GM12878 (cell line): ENCODE measurements around the gene HIF3A. TPM values are rescaled to one million over a fixed set of nuclear protein-coding genes. Genes with fewer than 3 reads are reported as not detected.

Experiments
- ESRRA ChIP-seq: IDR thresholded peaks from 2 replicates; pipeline ENCODE4 v1.6.1; 2012; ENCODE audit warnings: mild to moderate bottlenecking, low read length, improper control_type of control experiment
- JUND ChIP-seq: IDR thresholded peaks from 2 replicates; pipeline ENCODE4 v1.6.1; 2012; ENCODE audit warnings: low read depth, mild to moderate bottlenecking, low read length, improper control_type of control experiment, moderate library complexity
- MXI1 ChIP-seq: fragments of 150-350 bp; IDR thresholded peaks from 2 replicates; pipeline ENCODE4 v1.6.1; 2011; ENCODE audit warnings: low read depth, mild to moderate bottlenecking, inconsistent platforms, low read length, improper control_type of control experiment
- TARDBP ChIP-seq: IDR thresholded peaks from 2 replicates; pipeline ENCODE4 v1.6.1; 2016; ENCODE audit warnings: borderline replicate concordance
- ZSCAN29 ChIP-seq: fragments of 450-650 bp; IDR thresholded peaks from 2 replicates; pipeline ENCODE4 v1.6.1; 2017; ENCODE audit warnings: mild to moderate bottlenecking, moderate library complexity
- polyA plus RNA-seq, 11 experiments: library from polyadenylated mRNA; depleted of rRNA in 4 of 11; unstranded in 6 of 11; stranded (reverse) in 5 of 11; fragments of >200 nt; fragmentation: Nextera tagmentation in 4 of 11; fragmentation: Illumina TruSeq in 1 of 11; extraction: Ambion mirVana in 4 of 11; extraction: Trizol in 1 of 11; gene quantifications; 1 replicate in 1 of 11; 2 replicates in 10 of 11; pipeline versions ENCODE4 v1.2.1 to v1.2.3, GENCODE V29; 2011 to 2016; ENCODE audit warnings: inconsistent platforms in 2 of 11, missing spikeins in 2 of 11, low read depth in 1 of 11
- total RNA-seq, 4 experiments: library from RNA; depleted of rRNA in 3 of 4; stranded (reverse); fragments of >200 nt in 3 of 4; fragmentation: Illumina TruSeq in 1 of 4; extraction: Trizol in 1 of 4; gene quantifications; 2 replicates each; pipeline versions ENCODE4 v1.2.1 to v1.2.3, GENCODE V29; 2013 to 2021
- TF ChIP-seq, protein P1 (sequence below): IDR thresholded peaks from 2 replicates; pipeline ENCODE4 v1.6.1; 2012; ENCODE audit warnings: low read depth, low read length, improper control_type of control experiment
- TF ChIP-seq, protein P2 (sequence below): fragments of 450-650 bp; IDR thresholded peaks from 2 replicates; pipeline ENCODE4 v1.6.1; 2018; ENCODE audit warnings: mild to moderate bottlenecking, low read depth, moderate library complexity; ENCODE audit not compliant: partially characterized antibody
- TF ChIP-seq, protein P3 (sequence below): fragments of 450-650 bp; IDR thresholded peaks from 2 replicates; pipeline ENCODE4 v1.6.1; 2018; ENCODE audit warnings: borderline replicate concordance, mild to moderate bottlenecking; ENCODE audit not compliant: partially characterized antibody

HIF3A gene
- total and polyA plus RNA-seq, 10 of the 15 experiments (the other 5 are each of a cell fraction or from before 2014, with no cell fraction given): 0.03 to 0.20 (median 0.06) TPM; not detected in 5

DNA sequence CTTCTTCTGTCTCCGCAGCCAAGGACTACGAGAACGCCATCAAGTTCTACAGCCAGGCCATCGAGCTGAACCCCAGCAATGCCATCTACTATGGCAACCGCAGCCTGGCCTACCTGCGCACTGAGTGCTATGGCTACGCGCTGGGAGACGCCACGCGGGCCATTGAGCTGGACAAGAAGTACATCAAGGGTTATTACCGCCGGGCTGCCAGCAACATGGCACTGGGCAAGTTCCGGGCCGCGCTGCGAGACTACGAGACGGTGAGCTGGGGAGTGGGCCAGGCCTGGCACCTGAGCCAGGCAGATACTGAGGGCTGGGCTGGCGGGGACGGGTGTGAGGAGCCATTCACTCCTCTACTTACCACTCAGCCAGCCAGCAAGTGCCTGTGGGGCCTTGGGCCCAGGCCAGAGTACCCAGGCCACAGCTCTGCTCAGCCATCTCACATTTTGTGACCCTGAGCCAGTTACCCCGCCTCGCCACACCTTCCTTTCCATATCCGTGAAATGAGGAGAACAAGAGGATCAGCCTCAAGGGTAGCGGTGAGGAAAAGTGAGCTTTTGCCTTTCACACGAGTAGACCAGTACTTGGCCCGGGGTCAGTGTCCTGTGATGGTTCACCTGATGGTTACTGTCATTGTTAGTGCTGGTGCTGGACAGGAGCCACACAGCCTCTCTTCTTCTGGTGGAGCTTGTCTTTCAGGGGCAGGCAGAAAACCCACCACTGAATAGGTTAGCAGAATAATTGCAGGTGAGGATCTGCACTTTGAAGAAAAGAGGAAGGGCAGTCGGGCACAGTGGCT lies 57.1 kb downstream of the HIF3A start (continued):
- TF ChIP-seq, protein P1, sequence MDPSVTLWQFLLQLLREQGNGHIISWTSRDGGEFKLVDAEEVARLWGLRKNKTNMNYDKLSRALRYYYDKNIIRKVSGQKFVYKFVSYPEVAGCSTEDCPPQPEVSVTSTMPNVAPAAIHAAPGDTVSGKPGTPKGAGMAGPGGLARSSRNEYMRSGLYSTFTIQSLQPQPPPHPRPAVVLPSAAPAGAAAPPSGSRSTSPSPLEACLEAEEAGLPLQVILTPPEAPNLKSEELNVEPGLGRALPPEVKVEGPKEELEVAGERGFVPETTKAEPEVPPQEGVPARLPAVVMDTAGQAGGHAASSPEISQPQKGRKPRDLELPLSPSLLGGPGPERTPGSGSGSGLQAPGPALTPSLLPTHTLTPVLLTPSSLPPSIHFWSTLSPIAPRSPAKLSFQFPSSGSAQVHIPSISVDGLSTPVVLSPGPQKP: no peak
- TF ChIP-seq, protein P2, sequence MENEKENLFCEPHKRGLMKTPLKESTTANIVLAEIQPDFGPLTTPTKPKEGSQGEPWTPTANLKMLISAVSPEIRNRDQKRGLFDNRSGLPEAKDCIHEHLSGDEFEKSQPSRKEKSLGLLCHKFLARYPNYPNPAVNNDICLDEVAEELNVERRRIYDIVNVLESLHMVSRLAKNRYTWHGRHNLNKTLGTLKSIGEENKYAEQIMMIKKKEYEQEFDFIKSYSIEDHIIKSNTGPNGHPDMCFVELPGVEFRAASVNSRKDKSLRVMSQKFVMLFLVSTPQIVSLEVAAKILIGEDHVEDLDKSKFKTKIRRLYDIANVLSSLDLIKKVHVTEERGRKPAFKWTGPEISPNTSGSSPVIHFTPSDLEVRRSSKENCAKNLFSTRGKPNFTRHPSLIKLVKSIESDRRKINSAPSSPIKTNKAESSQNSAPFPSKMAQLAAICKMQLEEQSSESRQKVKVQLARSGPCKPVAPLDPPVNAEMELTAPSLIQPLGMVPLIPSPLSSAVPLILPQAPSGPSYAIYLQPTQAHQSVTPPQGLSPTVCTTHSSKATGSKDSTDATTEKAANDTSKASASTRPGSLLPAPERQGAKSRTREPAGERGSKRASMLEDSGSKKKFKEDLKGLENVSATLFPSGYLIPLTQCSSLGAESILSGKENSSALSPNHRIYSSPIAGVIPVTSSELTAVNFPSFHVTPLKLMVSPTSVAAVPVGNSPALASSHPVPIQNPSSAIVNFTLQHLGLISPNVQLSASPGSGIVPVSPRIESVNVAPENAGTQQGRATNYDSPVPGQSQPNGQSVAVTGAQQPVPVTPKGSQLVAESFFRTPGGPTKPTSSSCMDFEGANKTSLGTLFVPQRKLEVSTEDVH: no peak
- TF ChIP-seq MXI1: no peak
- no peak for TF ChIP-seq TARDBP
- no peak for TF ChIP-seq ESRRA
- TF ChIP-seq, protein P3, sequence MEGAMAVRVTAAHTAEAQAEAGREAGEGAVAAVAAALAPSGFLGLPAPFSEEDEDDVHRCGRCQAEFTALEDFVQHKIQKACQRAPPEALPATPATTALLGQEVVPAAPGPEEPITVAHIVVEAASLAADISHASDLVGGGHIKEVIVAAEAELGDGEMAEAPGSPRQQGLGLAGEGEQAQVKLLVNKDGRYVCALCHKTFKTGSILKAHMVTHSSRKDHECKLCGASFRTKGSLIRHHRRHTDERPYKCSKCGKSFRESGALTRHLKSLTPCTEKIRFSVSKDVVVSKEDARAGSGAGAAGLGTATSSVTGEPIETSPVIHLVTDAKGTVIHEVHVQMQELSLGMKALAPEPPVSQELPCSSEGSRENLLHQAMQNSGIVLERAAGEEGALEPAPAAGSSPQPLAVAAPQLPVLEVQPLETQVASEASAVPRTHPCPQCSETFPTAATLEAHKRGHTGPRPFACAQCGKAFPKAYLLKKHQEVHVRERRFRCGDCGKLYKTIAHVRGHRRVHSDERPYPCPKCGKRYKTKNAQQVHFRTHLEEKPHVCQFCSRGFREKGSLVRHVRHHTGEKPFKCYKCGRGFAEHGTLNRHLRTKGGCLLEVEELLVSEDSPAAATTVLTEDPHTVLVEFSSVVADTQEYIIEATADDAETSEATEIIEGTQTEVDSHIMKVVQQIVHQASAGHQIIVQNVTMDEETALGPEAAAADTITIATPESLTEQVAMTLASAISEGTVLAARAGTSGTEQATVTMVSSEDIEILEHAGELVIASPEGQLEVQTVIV: no peak
- no peak for TF ChIP-seq ZSCAN29
- TF ChIP-seq JUND: no peak
